DND-41 (cell line): ENCODE measurements around the gene PSMG4.

Experiments
- CTCF ChIP-seq: IDR thresholded peaks from 2 replicates; pipeline ENCODE4 v1.5.1; 2012; ENCODE audit warnings: borderline replicate concordance, low read length, moderate library complexity, mild to moderate bottlenecking; ENCODE audit not compliant: poor library complexity, severe bottlenecking; ENCODE audit errors: extremely low read depth
- EZH2 ChIP-seq: IDR thresholded peaks from 3 replicates; pipeline ENCODE4 v1.6.1; 2012; ENCODE audit warnings: borderline replicate concordance, low read depth, mild to moderate bottlenecking, moderate library complexity, low read length, inconsistent platforms; ENCODE audit not compliant: severe bottlenecking

DNA sequence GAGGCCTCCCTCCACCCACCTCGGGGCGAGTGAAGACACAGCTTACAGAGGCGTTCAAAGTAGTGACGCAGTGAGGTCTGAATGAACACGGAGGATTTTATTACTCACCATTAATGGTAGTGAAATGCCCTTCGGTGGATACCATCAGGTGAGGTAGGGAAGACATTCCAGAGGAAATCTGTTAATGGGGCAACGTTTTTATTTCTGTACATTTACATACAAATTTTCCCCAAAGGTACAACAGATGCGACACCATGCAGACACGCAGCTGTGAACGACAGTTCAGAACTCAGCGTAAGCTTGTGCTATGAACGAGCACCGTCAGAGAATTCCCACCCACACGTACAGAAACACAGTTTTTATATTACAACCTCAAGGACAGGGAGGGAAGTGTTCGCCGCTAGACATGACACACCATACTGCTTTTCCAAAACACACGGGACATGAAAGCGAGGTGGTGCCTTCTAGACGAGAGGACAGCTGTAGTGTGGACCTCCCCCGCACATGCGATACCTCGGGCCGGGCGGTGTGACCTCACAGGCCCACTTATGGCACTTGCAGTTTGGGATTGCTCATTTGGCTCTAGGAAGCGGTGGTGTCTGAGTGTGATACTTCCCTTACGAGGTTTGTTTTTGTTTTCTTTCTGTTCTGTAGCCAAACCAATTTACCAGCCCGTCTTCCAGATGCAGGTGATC lies 10.7 kb downstream of the PSMG4 start:
- TF ChIP-seq CTCF (no peak), EZH2 (no peak)
